M059J (cell line): Measurements from ENCODE around the gene ARL6. TPM values are rescaled to one million over a fixed set of nuclear protein-coding genes. Genes with fewer than 3 reads are reported as not detected.
A peak's percentile ranks its signal among the peaks of the same experiment; 100 is the strongest.
"Not testable (repeated sequence)": the region's sequence is repeated elsewhere in the genome, so short reads cannot be mapped to it uniquely, and the experiment has no call there.

Source experiments
- DNase-seq: peaks from one replicate; pipeline ENCODE4 v3.0.0-alpha.2; 2012; ENCODE audit warnings: low read depth
- total RNA-seq: library from RNA; depleted of rRNA; stranded (reverse); fragments of >200 nt; shearing (Covaris generic); gene quantifications from 2 replicates; pipeline ENCODE4 v1.2.3, GENCODE V29; 2014; rRNA removed

Gene ARL6
- total RNA-seq, 1 experiment from 2014 or later: 17.2 TPM

- DNase-seq: peak; percentile 89
These were observed 57.3 kb downstream of the ARL6 start, which contains the start of gene CRYBG3 for GRCh38 chr3:97821774-97822358. CRYBG3 (plus strand) TSS chr3:97822011; CDS start chr3:97822207, 196 bp downstream.

- peak; percentile 79 for DNase-seq
These were observed 57.8 kb downstream of the ARL6 start for GRCh38 chr3:97822359-97822775.

DNA sequence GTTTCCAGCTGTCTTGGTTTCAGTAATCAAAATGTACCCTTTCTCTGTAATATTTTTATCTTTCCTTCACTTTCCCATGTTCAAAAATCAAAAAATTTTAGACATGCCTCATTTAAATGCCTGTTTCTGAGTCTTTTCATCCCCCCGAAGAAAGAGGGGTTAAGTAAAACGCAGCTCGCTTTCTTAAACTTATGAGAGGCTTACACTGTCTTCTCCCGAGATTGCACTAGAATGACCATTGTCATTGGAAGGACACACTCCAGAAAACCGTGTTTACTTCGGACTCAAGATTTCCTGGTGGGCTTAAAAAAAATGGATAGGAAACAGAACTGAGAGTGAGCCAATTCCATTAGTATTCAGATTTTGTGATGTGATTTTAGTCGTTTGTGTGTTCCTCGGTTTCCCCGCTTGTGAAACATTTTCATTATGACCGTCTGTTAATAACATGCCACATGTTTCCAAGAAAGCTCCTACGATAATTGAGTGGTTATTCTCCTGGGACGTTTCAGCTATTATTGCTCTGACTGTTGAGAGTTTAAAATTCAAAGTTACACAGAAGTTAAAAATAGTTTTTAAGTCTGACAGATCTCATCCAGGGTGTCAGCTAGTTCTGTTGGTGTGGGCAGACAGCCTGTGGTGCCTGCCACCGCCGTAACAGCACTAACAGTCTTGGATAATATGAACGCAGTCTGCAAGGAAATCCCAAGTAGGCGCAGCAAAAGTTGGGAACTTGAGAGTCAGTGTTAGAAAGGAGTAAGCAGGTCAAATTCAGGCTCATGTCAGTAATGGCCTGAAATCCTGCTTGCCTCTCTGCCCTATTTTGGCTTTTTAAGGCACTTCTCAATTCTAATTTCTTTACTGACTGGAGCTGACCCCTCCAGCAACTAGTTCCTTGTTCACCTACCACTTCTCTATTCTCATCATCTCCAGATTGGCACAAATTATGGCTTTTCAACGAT is 58.8 kb downstream of the ARL6 start:
- DNase-seq: peak; percentile 15

GRCh38 chr3:97825101-97825500 is 60.5 kb downstream of the ARL6 start:
- DNase-seq: no peak

DNA sequence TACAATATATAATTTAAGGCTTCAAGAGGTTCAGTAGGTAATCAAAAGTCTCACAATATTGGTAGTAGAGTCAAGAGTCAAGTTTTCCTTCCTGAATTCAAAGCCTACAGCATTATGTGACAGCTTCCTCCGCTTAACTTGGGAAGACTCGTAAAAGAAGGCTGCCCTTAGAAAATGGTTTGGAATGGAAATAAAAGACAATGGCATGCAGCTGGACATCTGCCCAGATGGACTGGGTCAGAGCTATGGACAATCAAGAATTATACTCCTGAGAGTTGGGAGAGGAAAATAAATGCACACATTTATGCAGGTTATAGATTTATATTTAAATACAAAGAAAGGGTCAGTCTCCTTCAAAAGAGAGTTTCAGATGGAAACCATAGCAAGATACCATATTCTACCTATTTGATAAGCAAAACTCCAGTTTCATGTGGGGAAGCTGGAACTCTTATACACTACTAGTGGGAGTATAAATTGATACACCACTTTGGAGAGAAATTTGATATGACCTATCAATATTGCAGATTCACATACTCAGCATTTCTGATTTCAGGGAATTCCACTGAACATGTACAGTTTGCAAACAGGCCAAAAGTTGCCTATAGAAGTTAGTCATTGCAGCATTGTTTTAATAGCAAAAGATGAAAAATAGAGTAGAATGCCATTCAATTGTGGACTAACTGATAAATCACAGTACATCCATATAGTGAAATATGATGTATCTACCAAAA is 63.3 kb downstream of the ARL6 start:
- DNase-seq: peak; percentile 81

DNA sequence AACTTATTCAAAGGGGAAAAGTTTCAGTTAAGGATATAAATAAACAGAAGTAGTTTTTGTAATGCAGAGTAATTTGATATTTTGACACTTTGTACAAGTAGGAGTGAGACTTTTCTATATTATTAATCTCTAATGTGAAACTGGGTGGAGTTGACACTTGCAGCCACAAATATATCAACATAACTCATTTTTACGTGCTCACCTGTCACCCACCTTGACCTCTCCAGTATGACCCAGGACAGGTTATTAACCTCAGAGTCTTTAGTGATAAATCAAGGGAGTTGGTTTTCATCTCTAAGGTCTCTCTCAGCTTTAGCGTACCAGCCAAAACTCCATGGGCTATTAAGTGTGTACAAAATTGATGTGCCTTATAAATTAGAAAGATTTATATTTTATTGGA is 64.6 kb downstream of the ARL6 start:
- no peak for DNase-seq

GRCh38 chr3:97830638-97831037 is 66.1 kb downstream of the ARL6 start:
- no peak for DNase-seq

DNA sequence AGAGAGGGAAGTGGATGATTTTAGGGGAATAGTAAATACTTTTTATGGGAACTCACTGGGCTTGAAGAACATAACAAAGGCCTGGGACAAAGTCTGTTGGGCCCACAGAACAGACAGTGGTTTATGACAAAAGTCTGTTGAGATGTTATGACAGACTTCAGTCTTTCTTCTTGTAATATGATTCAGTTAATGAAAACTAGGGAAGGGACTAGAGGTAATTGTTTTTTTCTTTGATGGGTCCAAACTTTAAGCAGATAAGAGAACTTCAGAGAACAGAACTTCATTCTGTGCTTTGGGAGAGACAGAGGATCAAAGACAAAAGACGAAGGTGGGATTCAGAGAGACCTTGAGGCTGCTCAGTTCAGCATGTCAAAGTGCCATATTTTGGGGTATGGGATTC is 66.6 kb downstream of the ARL6 start:
- DNase-seq: no peak

DNA sequence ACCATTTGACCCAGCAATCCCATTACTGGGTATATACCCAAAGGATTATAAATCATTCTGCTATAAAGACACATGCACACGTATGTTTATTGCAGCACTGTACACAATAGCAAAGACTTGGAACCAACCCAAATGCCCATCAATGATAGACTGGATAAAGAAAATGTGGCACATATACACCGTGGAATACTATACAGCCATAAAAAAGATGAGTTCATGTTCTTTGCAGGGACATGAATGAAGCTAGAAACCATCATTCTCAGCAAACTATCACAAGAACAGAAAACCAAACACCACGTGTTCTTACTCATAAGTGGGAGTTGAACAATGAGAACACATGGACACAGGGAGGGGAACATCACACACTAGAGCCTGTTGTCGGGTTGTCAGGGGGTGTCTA is 68.6 kb downstream of the ARL6 start:
- DNase-seq: not testable (repeated sequence)

GRCh38 chr3:97835761-97836160 is 71.2 kb downstream of the ARL6 start:
- DNase-seq: peak; percentile 89

DNA sequence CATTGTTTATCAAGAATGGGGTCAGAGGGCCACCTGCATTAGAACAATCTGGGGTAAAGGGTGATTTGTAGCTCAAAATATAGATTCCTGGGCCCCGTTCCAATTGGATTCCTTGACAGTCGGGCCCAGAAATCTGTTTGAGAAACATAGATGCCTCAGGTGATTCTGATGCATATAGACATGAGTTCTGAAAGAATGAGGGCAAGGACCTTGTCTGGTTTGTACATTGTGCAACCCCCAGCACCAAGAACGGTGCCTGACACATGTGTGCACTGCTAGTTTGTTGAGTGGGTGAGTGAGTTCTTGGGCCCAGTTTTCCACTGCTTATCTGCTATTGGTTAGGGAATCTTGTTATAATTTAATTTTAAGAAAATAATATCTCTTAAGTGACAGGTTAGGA is 73.8 kb downstream of the ARL6 start:
- no peak for DNase-seq

DNA sequence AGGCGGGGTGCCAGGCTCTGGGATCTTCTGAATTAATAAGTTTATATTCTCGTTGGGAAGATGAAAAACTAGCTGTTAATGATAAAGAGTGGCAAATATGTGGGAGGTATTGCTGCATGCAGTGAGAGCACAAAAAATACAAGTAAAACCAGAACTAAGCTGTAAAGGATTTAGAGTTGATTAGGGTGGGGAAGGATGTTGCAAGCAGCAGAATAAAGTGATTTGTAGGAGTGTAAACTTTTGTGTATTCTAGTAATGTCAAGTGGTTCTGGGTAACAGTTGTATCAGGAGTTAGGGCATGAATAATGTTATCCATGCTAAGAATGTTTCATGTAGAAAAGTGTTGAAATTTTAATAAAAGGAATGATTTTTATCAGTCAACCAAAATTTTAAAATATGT is 75.4 kb downstream of the ARL6 start:
- no peak for DNase-seq

GRCh38 chr3:97841304-97841703 is 76.7 kb downstream of the ARL6 start:
- DNase-seq: no peak

DNA sequence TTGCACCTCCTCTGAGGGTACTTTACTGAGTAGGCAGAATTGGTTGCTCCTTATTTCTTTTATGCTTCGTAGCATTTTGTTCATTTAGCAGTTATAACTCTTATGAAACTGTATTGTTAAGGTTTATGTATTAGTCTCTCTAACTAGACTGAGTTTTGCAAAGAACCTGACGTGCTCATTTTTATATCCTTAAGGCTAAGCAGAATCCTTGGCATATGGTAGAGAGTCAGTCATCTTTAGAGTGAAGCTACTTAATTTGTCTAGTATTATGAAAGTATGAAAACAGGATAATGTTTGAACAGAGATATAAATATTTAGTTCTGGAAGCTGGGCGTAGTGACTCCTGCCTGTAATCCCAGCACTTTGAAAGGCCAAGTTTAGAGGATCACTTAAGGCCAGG is 77.4 kb downstream of the ARL6 start:
- no peak for DNase-seq

DNA sequence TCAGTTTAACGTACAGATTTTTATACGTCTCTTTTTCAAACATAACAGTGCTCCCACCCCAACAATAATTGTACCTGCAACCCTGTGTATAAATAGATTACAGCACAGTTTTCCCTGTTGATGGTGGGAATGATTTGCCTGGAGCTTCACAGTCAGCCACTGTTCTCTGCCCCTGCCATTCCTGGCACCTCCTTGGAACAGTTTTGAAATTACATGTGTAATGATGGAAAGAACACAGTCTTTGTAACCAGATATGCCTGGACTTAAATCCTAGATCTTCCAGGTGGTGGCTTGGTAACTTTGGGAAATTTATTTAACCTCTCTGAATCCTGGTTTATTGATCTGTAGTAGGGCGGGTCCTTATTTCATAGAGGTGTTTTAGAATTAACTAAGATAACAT is 84.2 kb downstream of the ARL6 start:
- DNase-seq: no peak

Other genes with a start within 250 kb of the ARL6 start
- 9.7 and 16.4 TPM in 2 replicates for gene CRYBG3, start 57.3 kb downstream of the ARL6 start, total RNA-seq
- gene RIOX2, start 207.7 kb downstream of the ARL6 start, total RNA-seq: 22.0 and 23.8 TPM in 2 replicates